SU-DHL-6 (cell line): ENCODE measurements around the gene PIGS.

Experiments used
- H2AFZ ChIP-seq: fragments of 200-600 bp; sonication (generic); 2 replicates; pipeline ENCODE4 v1.6.1; 2014; ENCODE audit warnings: low read depth, mild to moderate bottlenecking, moderate library complexity, mixed read lengths, antibody characterized with exemption, low read length; ENCODE audit not compliant: severe bottlenecking
- H3F3A ChIP-seq: fragments of 200-600 bp; shearing (Covaris generic); 2 replicates; pipeline ENCODE4 v1.6.0; 2016; ENCODE audit warnings: antibody characterized with exemption, mild to moderate bottlenecking; ENCODE audit not compliant: insufficient read depth
- H3K27ac ChIP-seq: fragments of 200-600 bp; sonication (generic); 2 replicates; pipeline ENCODE4 v1.5.1; 2016; ENCODE audit warnings: low read depth, mild to moderate bottlenecking, low read length, moderate library complexity, mixed read lengths
- H3K27me3 ChIP-seq: fragments of 200-600 bp; sonication (generic), shearing (Covaris generic); 2 replicates; pipeline ENCODE4 v1.6.0; 2014; ENCODE audit warnings: mild to moderate bottlenecking, low read length
- H3K36me3 ChIP-seq: fragments of 200-600 bp; sonication (generic); 2 replicates; pipeline ENCODE4 v1.6.1; 2014; ENCODE audit warnings: mild to moderate bottlenecking, low read length, mixed read lengths
- H3K4me2 ChIP-seq: fragments of 300-600, 200-600 bp; shearing (Covaris generic), sonication (generic); 2 replicates; pipeline ENCODE4 v1.6.0; 2014; ENCODE audit warnings: low read length, low read depth, mild to moderate bottlenecking; ENCODE audit not compliant: poor library complexity, severe bottlenecking
- H3K4me3 ChIP-seq: fragments of 200-600 bp; sonication (generic); 2 replicates; pipeline ENCODE4 v1.5.1; 2014; ENCODE audit warnings: antibody characterized with exemption, low read length, mild to moderate bottlenecking, mixed read lengths; ENCODE audit not compliant: insufficient read depth, poor library complexity, severe bottlenecking
- H3K79me2 ChIP-seq: fragments of 200-600 bp; sonication (generic); 2 replicates; pipeline ENCODE4 v1.6.1; 2014; ENCODE audit warnings: mild to moderate bottlenecking, low read length, moderate library complexity; ENCODE audit not compliant: insufficient read depth
- H3K9ac ChIP-seq: fragments of 200-600 bp; sonication (generic); 2 replicates; pipeline ENCODE4 v1.7.0; 2014; ENCODE audit warnings: mild to moderate bottlenecking, low read length
- H3K9me2 ChIP-seq: fragments of 200-600 bp; sonication (generic); replicated peaks from 2 replicates; pipeline ENCODE4 v1.6.1; 2014; ENCODE audit warnings: low read length; ENCODE audit not compliant: insufficient read depth
- H3K9me3 ChIP-seq: fragments of 200-600 bp; sonication (generic); 2 replicates; pipeline ENCODE4 v1.6.1; 2014; ENCODE audit warnings: low read length, mixed read lengths; ENCODE audit not compliant: insufficient read depth
- H4K20me1 ChIP-seq: fragments of 200-600 bp; sonication (generic); 2 replicates; pipeline ENCODE4 v1.6.1; 2014; ENCODE audit warnings: low read depth, mild to moderate bottlenecking, antibody characterized with exemption, low read length, moderate library complexity, mixed read lengths
- CTCF ChIP-seq: fragments of 200-600 bp; sonication (generic); IDR thresholded peaks from one replicate; pipeline ENCODE4 v1.5.1; 2017; ENCODE audit warnings: antibody characterized with exemption, mild to moderate bottlenecking, low read length, moderate library complexity; ENCODE audit not compliant: insufficient read depth, poor library complexity, severe bottlenecking
- EZH2phosphoT487 ChIP-seq: fragments of 200-600 bp; sonication (generic), shearing (Covaris generic); conservative IDR thresholded peaks from 2 replicates; pipeline ENCODE4 v1.6.1; 2018; ENCODE audit warnings: mild to moderate bottlenecking, antibody characterized with exemption, low read length, moderate library complexity, mixed read lengths

The PIGS gene

GRCh38 chr17:28527181-28527681 lies 44.1 kb downstream of the PIGS start:
- Histone ChIP-seq H3K9me2 (no peaks in the 10 kb centered on the region), H3K9ac (no peak overlapping the region), H3K36me3 (no peaks in the 10 kb centered on the region), H3K27me3 (no peaks in the 10 kb centered on the region), H2AFZ (no peak overlapping the region), H3F3A (no peaks in the 10 kb centered on the region), H3K9me3 (no peaks in the 10 kb centered on the region), H3K4me2 (no peak overlapping the region), H3K4me3 (no peak overlapping the region), H4K20me1 (no peaks in the 10 kb centered on the region), H3K79me2 (no peaks in the 10 kb centered on the region), H3K27ac (no peak overlapping the region)
- no peak for TF ChIP-seq CTCF
- TF ChIP-seq EZH2phosphoT487: no peak

- TF ChIP-seq EZH2phosphoT487 (no peak), CTCF (no peak)
- H3K9me2 ChIP-seq: no peaks in the 10 kb centered on the region
- H3K36me3 ChIP-seq: no peaks in the 10 kb centered on the region
- no peaks in the 10 kb centered on the region for H3K9me3 ChIP-seq
- H2AFZ ChIP-seq: no peak overlapping the region
- H3F3A ChIP-seq: no peaks in the 10 kb centered on the region
- no peaks in the 10 kb centered on the region for H3K79me2 ChIP-seq
- no peak overlapping the region for H3K4me3 ChIP-seq
- H3K4me2 ChIP-seq: no peak overlapping the region
- no peak overlapping the region for H3K9ac ChIP-seq
- H4K20me1 ChIP-seq: no peaks in the 10 kb centered on the region
- no peak overlapping the region for H3K27ac ChIP-seq
- H3K27me3 ChIP-seq: no peaks in the 10 kb centered on the region
Measured at GRCh38 chr17:28526381-28526780, 44.9 kb downstream of the PIGS start.

- H3K4me3 ChIP-seq: no peak overlapping the region
- no peaks in the 10 kb centered on the region for H3K9me2 ChIP-seq
- H3K36me3 ChIP-seq: no peaks in the 10 kb centered on the region
- no peaks in the 10 kb centered on the region for H4K20me1 ChIP-seq
- H3K79me2 ChIP-seq: no peaks in the 10 kb centered on the region
- H3K27me3 ChIP-seq: no peaks in the 10 kb centered on the region
- no peaks in the 10 kb centered on the region for H3K9me3 ChIP-seq
- TF ChIP-seq EZH2phosphoT487 (no peak), CTCF (no peak)
- H3K9ac ChIP-seq: no peak overlapping the region
- H3K4me2 ChIP-seq: no peak overlapping the region
- H3F3A ChIP-seq: no peaks in the 10 kb centered on the region
- H2AFZ ChIP-seq: no peak overlapping the region
- H3K27ac ChIP-seq: no peak overlapping the region
Measured at GRCh38 chr17:28524476-28525424, 46.6 kb downstream of the PIGS start.
